Stimulated activated CD4-positive, alpha-beta T cell treated with anti-CD3 and anti-CD28 coated beads, Interleukin-2, amount 100 ng/mL, for 24 hours (primary cell): ENCODE data around the gene FOXRED2.
A peak's percentile ranks its signal among the peaks of the same experiment; 100 is the strongest.

Experiments used
- DNase-seq, 2 donors: peaks; one replicate each; pipeline ENCODE4 v3.0.0-alpha.2; 2020

The FOXRED2 gene

GRCh38 chr22:36514766-36515165 lies 7.9 kb upstream of the FOXRED2 start:
- DNase-seq: no peak

GRCh38 chr22:36512991-36513390 lies 6.2 kb upstream of the FOXRED2 start:
- DNase-seq: no peak

GRCh38 chr22:36512333-36512732 lies 5.5 kb upstream of the FOXRED2 start:
- DNase-seq: no peak

- DNase-seq: peak; percentile 33 to 45
Observed at GRCh38 chr22:36510966-36511881, 4.4 kb upstream of the FOXRED2 start.

- DNase-seq: no peak
Observed at GRCh38 chr22:36510384-36510783, 3.5 kb upstream of the FOXRED2 start.

GRCh38 chr22:36507518-36508010 lies 724 bp upstream of the FOXRED2 start:
- DNase-seq: no peak

- no peak for DNase-seq
Observed at GRCh38 chr22:36505998-36506635, 723 bp downstream of the FOXRED2 start.

GRCh38 chr22:36497910-36498665 lies 8.8 kb downstream of the FOXRED2 start:
- DNase-seq: no peak

GRCh38 chr22:36493690-36494110 lies 13.1 kb downstream of the FOXRED2 start:
- DNase-seq: no peak

- no peak for DNase-seq
Observed at GRCh38 chr22:36492109-36492508, 14.7 kb downstream of the FOXRED2 start.

- DNase-seq: no peak
Observed at GRCh38 chr22:36491155-36491554, 15.7 kb downstream of the FOXRED2 start.

- DNase-seq: peak; percentile 65 to 73
Observed at GRCh38 chr22:36486619-36487384, 20.0 kb downstream of the FOXRED2 start.

GRCh38 chr22:36481393-36482168 lies 25.3 kb downstream of the FOXRED2 start, which contains the start of gene TXN2:
TSS of gene TXN2 (minus strand) at chr22:36481640. CDS start at chr22:36480837, 803 bp downstream.
- DNase-seq: peak; percentile 95 to 97

- DNase-seq: no peak
Observed at GRCh38 chr22:36480941-36481392, 25.9 kb downstream of the FOXRED2 start.

GRCh38 chr22:36478966-36479365 lies 27.9 kb downstream of the FOXRED2 start:
- DNase-seq: no peak

- DNase-seq: no peak
Observed at GRCh38 chr22:36475341-36475740, 31.5 kb downstream of the FOXRED2 start.

GRCh38 chr22:36472689-36473088 lies 34.2 kb downstream of the FOXRED2 start:
- DNase-seq: no peak

GRCh38 chr22:36471341-36471821 lies 35.5 kb downstream of the FOXRED2 start:
- DNase-seq: no peak

- DNase-seq: no peak
Observed at GRCh38 chr22:36470994-36471331, 35.9 kb downstream of the FOXRED2 start.

GRCh38 chr22:36470162-36470993 lies 36.5 kb downstream of the FOXRED2 start:
- DNase-seq: peak; percentile 77 to 82
